HL-60 (cell line): Measurements from ENCODE around the gene CDK19.

Source experiments
- DNase-seq, 2 experiments: peaks; one replicate each; pipeline ENCODE4 v3.0.0-alpha.2; 2010 to 2020; ENCODE audit warnings: low read depth in 1 of 2, low spot score in 1 of 2
- H3K27ac ChIP-seq: fragments of 250-450 bp; sonication (Bioruptor Pico); replicated peaks from 2 replicates; pipeline ENCODE4 v1.5.1; 2020; ENCODE audit warnings: mild to moderate bottlenecking, moderate library complexity
- H3K27me3 ChIP-seq: fragments of 250-450 bp; sonication (Bioruptor Pico); 2 replicates; pipeline ENCODE4 v1.5.1; 2021; ENCODE audit warnings: mild to moderate bottlenecking, moderate library complexity; ENCODE audit not compliant: insufficient read depth, poor library complexity, severe bottlenecking
- H3K4me3 ChIP-seq: replicated peaks from 2 replicates; pipeline ENCODE4 v1.5.1; 2011; ENCODE audit warnings: mild to moderate bottlenecking, control low read depth, low read length; ENCODE audit not compliant: insufficient read depth
- CTCF ChIP-seq: IDR thresholded peaks from one replicate; pipeline ENCODE4 v1.5.1; 2011; ENCODE audit warnings: low read length, control low read depth, inconsistent platforms; ENCODE audit not compliant: insufficient read depth
- GABPA ChIP-seq: IDR thresholded peaks from 2 replicates; pipeline ENCODE4 v1.6.1; 2012; ENCODE audit warnings: low read depth
- POLR2AphosphoS5 ChIP-seq: IDR thresholded peaks from 2 replicates; pipeline ENCODE4 v1.6.1; 2012; ENCODE audit warnings: low read depth
- REST ChIP-seq: IDR thresholded peaks from 2 replicates; pipeline ENCODE4 v1.6.1; 2012; ENCODE audit warnings: low read depth; ENCODE audit not compliant: insufficient replicate concordance
- SPI1 ChIP-seq: IDR thresholded peaks from 2 replicates; pipeline ENCODE4 v1.6.1; 2012; ENCODE audit warnings: low read depth, mild to moderate bottlenecking, borderline replicate concordance

The CDK19 gene

GRCh38 chr6:110645685-110646418, 169.4 kb downstream of the CDK19 start:
- Histone ChIP-seq H3K4me3 (no peak overlapping the region), H3K27me3 (no peaks in the 10 kb centered on the region), H3K27ac (no peak overlapping the region)
- DNase-seq = no peak
- no peak for TF ChIP-seq SPI1
- TF ChIP-seq CTCF = no peak
- TF ChIP-seq REST = no peak
- no peak for TF ChIP-seq GABPA
- no peak for TF ChIP-seq POLR2AphosphoS5

- no peaks in the 10 kb centered on the region for H3K27me3 ChIP-seq
- H3K27ac ChIP-seq = no peak overlapping the region
- no peak overlapping the region for H3K4me3 ChIP-seq
- TF ChIP-seq REST (no peak), GABPA (no peak), CTCF (no peak), POLR2AphosphoS5 (no peak), SPI1 (no peak)
- no peak for DNase-seq
Observed at GRCh38 chr6:110643175-110643574, 172.1 kb downstream of the CDK19 start.

GRCh38 chr6:110642711-110643110, 172.6 kb downstream of the CDK19 start:
- no peak for TF ChIP-seq GABPA
- no peak for TF ChIP-seq CTCF
- TF ChIP-seq SPI1 = no peak
- no peak for TF ChIP-seq POLR2AphosphoS5
- no peak for TF ChIP-seq REST
- DNase-seq = no peak
- H3K27ac ChIP-seq = no peak overlapping the region

More at GRCh38 chr6:110642711-110643110, 172.6 kb downstream of the CDK19 start:
- Histone ChIP-seq H3K27me3 (no peaks in the 10 kb centered on the region), H3K4me3 (no peak overlapping the region)
